Measurements from ENCODE around the gene TRAF3IP3.

The TRAF3IP3 gene

GRCh38 chr1:209738270-209738669 lies 17.6 kb upstream of the TRAF3IP3 start:
- no peak for DNase-seq (ENCODE audit: low read depth in 2 of 2)

GRCh38 chr1:209741193-209741592 lies 14.7 kb upstream of the TRAF3IP3 start:
- no peak for DNase-seq (ENCODE audit: low read depth in 2 of 2)

- DNase-seq (ENCODE audit: low read depth in 2 of 2) = no peak
Measured at GRCh38 chr1:209741889-209742288, 14.0 kb upstream of the TRAF3IP3 start.

GRCh38 chr1:209742409-209743144 lies 13.3 kb upstream of the TRAF3IP3 start:
- DNase-seq (ENCODE audit: low read depth in 2 of 2) = no peak

GRCh38 chr1:209743145-209743482 lies 12.7 kb upstream of the TRAF3IP3 start:
- DNase-seq (ENCODE audit: low read depth in 2 of 2) = no peak

- no peak for DNase-seq (ENCODE audit: low read depth in 2 of 2)
Measured at GRCh38 chr1:209746451-209747165, 9.2 kb upstream of the TRAF3IP3 start.

- DNase-seq (ENCODE audit: low read depth in 2 of 2) = peak; percentile 87 to 91
Measured at GRCh38 chr1:209747580-209748262, 8.1 kb upstream of the TRAF3IP3 start.

- DNase-seq (ENCODE audit: low read depth in 2 of 2) = no peak
Measured at GRCh38 chr1:209748620-209749019, 7.2 kb upstream of the TRAF3IP3 start.

GRCh38 chr1:209749205-209749604 lies 6.6 kb upstream of the TRAF3IP3 start:
- no peak for DNase-seq (ENCODE audit: low read depth in 2 of 2)

GRCh38 chr1:209749670-209750323 lies 6.1 kb upstream of the TRAF3IP3 start:
- no peak for DNase-seq (ENCODE audit: low read depth in 2 of 2)

GRCh38 chr1:209751627-209752231 lies 4.1 kb upstream of the TRAF3IP3 start:
- DNase-seq (ENCODE audit: low read depth in 2 of 2) = no peak

- no peak for DNase-seq (ENCODE audit: low read depth in 2 of 2)
Measured at GRCh38 chr1:209752890-209753289, 3.0 kb upstream of the TRAF3IP3 start.

GRCh38 chr1:209755256-209755655 lies 597 bp upstream of the TRAF3IP3 start:
- DNase-seq (ENCODE audit: low read depth in 2 of 2) = no peak

- no peak for DNase-seq (ENCODE audit: low read depth in 2 of 2)
Measured at GRCh38 chr1:209756615-209757445, 977 bp downstream of the TRAF3IP3 start.

- DNase-seq (ENCODE audit: low read depth in 2 of 2) = no peak
Measured at GRCh38 chr1:209758400-209758799, 2.5 kb downstream of the TRAF3IP3 start.

- DNase-seq (ENCODE audit: low read depth in 2 of 2) = no peak
Measured at GRCh38 chr1:209759829-209760359, 4.0 kb downstream of the TRAF3IP3 start.

- DNase-seq (ENCODE audit: low read depth in 2 of 2) = no peak
Measured at GRCh38 chr1:209761011-209761635, 5.3 kb downstream of the TRAF3IP3 start.

- DNase-seq (ENCODE audit: low read depth in 2 of 2) = no peak
Measured at GRCh38 chr1:209766051-209766450, 10.2 kb downstream of the TRAF3IP3 start.

- no peak for DNase-seq (ENCODE audit: low read depth in 2 of 2)
Measured at GRCh38 chr1:209767096-209767495, 11.2 kb downstream of the TRAF3IP3 start.

- no peak for DNase-seq (ENCODE audit: low read depth in 2 of 2)
Measured at GRCh38 chr1:209767706-209768105, 11.9 kb downstream of the TRAF3IP3 start.
